Small intestine (tissue), 7 donors: Measurements from ENCODE around the gene SLC2A3. TPM values are rescaled to one million over a fixed set of nuclear protein-coding genes. Genes with fewer than 3 reads are reported as not detected.
"Not testable (repeated sequence)": the region's sequence is repeated elsewhere in the genome, so short reads cannot be mapped to it uniquely, and the experiment has no call there.

Source experiments
- DNase-seq, 2 donors: peaks; one replicate each; pipeline versions ENCODE4 v3.0.0 to v3.0.0-alpha.2; 2013
- FAIRE-seq: peaks from 2 replicates; lab custom pipeline; 2012; peaks lifted over from hg19 to GRCh38; lab: Jason Lieb, UNC
- H3K27ac ChIP-seq, 3 donors: one replicate each; pipeline ENCODE4 v1.5.1; 2013; ENCODE audit warnings: low read length in 2 of 3, mild to moderate bottlenecking in 2 of 3, control low read depth in 1 of 3, inconsistent platforms in 1 of 3, low read depth in 1 of 3, moderate library complexity in 1 of 3
- H3K27me3 ChIP-seq, 3 donors: one replicate each; pipeline ENCODE4 v1.6.1; 2013; ENCODE audit warnings: low read length in 3 of 3, inconsistent platforms in 1 of 3; ENCODE audit not compliant: control insufficient read depth in 3 of 3, insufficient read depth in 3 of 3
- H3K36me3 ChIP-seq, 3 donors: one replicate each; pipeline ENCODE4 v1.6.1; 2013; ENCODE audit warnings: low read length in 3 of 3, inconsistent platforms in 1 of 3, low read depth in 1 of 3, mild to moderate bottlenecking in 1 of 3, moderate library complexity in 1 of 3; ENCODE audit not compliant: control insufficient read depth in 3 of 3, insufficient read depth in 2 of 3
- H3K4me1 ChIP-seq, 3 donors: one replicate each; pipeline ENCODE4 v1.6.1; 2013; ENCODE audit warnings: low read length in 2 of 3, inconsistent platforms in 1 of 3, low read depth in 1 of 3, mild to moderate bottlenecking in 1 of 3, moderate library complexity in 1 of 3; ENCODE audit not compliant: control insufficient read depth in 3 of 3, insufficient read depth in 2 of 3
- H3K4me3 ChIP-seq, 3 donors: one replicate each; pipeline ENCODE4 v1.5.1; 2013; ENCODE audit warnings: low read length in 3 of 3, control low read depth in 1 of 3, inconsistent platforms in 1 of 3, low read depth in 1 of 3, mild to moderate bottlenecking in 1 of 3, moderate library complexity in 1 of 3
- H3K9me3 ChIP-seq, 2 donors: one replicate each; pipeline ENCODE4 v1.6.1; 2013; ENCODE audit warnings: low read depth in 1 of 2, low read length in 1 of 2; ENCODE audit not compliant: control insufficient read depth in 2 of 2, insufficient read depth in 1 of 2
- WGBS, 3 donors: extraction: QIAGEN DNeasy Blood & Tissue Kit; methylation state at CpG; one replicate each; pipeline ENCODE4 v1.1.7; 2013; 5-methylcytosine and 5-hydroxymethylcytosine counted together
- polyA plus RNA-seq, 4 donors: library from polyadenylated mRNA; stranded (reverse) in 3 of 4; unstranded in 1 of 4; fragments of 200-250 nt in 3 of 4; fragments of 120-200 nt in 1 of 4; gene quantifications; one replicate each; pipeline versions ENCODE4 v1.2.1 to v1.2.3, GENCODE V29; 2013
- donor health status: healthy with polysubstance abuse.
- donor health status: control.
- donor health status: control.
- donor health status: Bipolar disorder and iron deficiency.
- donor health status: healthy.

The SLC2A3 gene
- polyA plus RNA-seq, 4 donors = 0.89 to 18.1 (median 4.8) TPM

DNA sequence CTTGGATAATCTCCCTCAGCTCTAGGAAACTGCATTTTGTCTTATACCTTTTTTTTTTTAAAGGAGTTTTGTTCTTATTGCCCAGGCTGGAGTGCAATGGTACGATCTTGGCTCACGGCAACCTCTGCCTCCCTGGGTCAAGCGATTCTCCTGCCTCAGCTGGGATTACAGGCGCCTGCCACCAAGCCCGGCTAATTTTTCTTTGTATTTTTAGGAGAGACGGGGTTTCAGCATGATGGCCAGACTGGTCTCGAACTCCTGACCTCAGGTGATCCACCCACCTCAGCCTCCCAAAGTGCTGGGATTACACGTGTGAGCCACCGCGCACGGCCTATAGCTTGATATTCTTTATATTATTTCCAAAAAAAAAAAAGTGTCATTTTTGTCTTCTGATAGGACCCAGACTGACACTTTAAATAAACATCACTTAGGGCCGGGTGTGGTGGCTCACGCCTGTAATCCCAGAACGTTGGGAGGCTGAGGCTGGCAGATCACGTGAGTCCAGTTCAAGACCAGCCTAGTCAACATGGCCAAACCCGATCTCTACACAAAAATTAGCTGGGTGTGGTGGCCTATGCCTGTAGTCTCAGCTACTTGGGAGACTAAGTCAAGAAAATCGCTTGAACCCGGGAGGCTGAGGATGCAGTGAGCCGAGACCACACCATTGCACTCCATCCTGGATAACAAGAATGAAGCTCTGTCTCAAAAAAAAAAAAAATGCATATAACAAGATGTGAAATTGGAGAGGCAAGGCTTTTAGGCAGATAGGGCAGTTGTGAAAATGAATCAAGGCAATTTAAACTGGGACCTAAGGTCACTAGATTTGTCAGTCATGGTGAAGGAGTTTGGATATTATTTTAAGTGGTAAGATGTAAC is 18.4 kb downstream of the SLC2A3 start:
- H3K4me1 ChIP-seq = no peaks in the 10 kb centered on the region
- no peak overlapping the region for H3K4me3 ChIP-seq
- DNase-seq (no peak), FAIRE-seq (no peak)
- H3K27me3 ChIP-seq = no peaks in the 10 kb centered on the region
- 87 to 93% (median 88%) methylated on average over 19 of the region's 19 CpGs for WGBS, 3 donors
- H3K36me3 ChIP-seq = peaks cover 0 to 3% (median 3%) of the 10 kb centered on the region in 3 donors
- H3K9me3 ChIP-seq = no peaks in the 10 kb centered on the region
- H3K27ac ChIP-seq = no peak overlapping the region

DNA sequence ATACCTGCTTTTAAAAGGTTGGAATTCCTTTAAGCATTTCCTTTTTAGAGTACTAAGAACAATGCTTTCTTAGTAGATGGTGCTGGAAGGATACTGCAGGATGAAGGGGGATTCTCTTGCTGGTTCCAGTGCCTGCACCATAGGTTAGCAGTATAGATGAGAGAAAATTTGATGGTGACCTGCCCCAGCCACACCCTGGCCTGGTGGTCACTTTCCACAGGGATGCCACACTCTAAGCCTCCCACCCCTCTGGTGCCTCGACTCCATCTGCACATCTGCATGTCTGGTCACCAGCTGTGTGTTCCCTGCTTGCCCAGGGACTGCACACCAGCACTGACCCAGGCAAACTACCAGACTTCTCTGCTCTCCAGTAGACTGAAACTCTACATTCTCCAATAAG is 19.1 kb downstream of the SLC2A3 start:
- no peak for FAIRE-seq
- WGBS, 3 donors = 65 to 67% (median 66%) methylated on average over 1 of the region's 1 CpG

DNA sequence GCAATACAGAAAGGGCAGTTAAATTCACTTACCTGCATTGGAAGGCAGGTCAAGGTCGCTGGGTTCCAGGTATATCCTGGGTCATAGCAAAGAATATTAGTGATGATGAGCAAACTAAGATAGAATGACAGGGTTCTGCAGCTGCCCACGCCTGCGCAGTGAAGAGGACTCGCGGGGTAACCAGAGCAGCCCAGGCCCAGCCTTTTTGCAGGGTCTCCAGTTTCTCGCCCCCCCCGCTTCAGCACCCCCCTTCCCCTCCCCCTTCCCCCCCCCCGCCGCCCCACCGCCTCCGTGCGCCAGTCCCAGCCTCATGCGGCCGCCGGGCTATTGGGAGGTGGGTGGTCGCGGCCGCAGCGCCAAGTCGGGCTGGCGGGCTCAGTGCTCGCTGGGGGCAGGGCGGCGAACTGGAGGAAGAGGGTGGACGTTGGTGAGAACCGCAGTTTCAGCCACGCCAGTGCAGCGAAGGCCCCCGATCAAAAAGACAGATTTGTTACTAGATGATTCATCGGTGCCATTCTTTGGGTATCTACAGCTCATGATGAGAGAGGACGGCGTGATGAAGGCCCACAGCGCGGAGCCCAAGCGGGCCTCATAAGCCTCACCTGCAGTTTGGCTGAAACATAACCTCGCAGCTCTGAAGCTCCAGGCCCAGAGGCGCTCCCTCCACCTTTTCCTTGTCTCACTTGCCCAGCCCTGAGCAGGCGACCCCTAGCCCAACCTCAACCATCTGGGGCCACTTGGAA is 20.2 kb downstream of the SLC2A3 start:
- Histone ChIP-seq H3K4me3 (no peak overlapping the region), H3K27me3 (no peaks in the 10 kb centered on the region), H3K27ac (no peak overlapping the region), H3K9me3 (no peaks in the 10 kb centered on the region), H3K4me1 (no peaks in the 10 kb centered on the region), H3K36me3 (no peaks in the 10 kb centered on the region)
- DNase-seq (no peak), FAIRE-seq (no peak)
- 24 to 57% (median 53%) methylated on average over 31 to 38 of the region's 38 CpGs for WGBS, 3 donors

More for the DNA sequence above, 19.1 kb downstream of the SLC2A3 start:
- Histone ChIP-seq H3K4me3 (no peak overlapping the region), H3K9me3 (no peaks in the 10 kb centered on the region), H3K36me3 (peaks cover 0 to 3% (median 0%) of the 10 kb centered on the region in 3 donors), H3K27me3 (no peaks in the 10 kb centered on the region), H3K27ac (no peak overlapping the region), H3K4me1 (no peaks in the 10 kb centered on the region)
- no peak for DNase-seq

DNA sequence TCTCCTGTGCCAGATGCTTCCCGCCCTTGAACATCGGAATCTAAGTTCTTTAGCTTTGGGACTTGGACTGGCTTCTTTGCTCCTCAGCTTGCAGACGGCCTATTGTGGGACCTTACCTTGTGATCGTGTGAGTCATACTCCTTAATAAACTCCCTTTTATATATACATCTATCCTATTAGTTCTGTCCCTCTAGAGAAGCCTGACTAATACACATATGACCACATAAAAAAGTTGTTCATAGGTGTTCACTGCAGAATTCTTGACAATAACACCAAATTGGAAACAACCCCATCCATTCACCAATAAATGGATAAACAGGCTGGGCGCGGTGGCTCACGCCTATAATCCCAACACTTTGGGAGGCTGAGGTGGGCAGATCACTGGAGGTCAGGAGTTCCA is 25.9 kb downstream of the SLC2A3 start:
- not testable (repeated sequence) for DNase-seq, H3K9me3 ChIP-seq, H3K27ac ChIP-seq, H3K27me3 ChIP-seq, FAIRE-seq, H3K4me1 ChIP-seq, H3K4me3 ChIP-seq, H3K36me3 ChIP-seq
- WGBS, 3 donors = 64 to 77% (median 66%) methylated on average over 7 of the region's 7 CpGs

DNA sequence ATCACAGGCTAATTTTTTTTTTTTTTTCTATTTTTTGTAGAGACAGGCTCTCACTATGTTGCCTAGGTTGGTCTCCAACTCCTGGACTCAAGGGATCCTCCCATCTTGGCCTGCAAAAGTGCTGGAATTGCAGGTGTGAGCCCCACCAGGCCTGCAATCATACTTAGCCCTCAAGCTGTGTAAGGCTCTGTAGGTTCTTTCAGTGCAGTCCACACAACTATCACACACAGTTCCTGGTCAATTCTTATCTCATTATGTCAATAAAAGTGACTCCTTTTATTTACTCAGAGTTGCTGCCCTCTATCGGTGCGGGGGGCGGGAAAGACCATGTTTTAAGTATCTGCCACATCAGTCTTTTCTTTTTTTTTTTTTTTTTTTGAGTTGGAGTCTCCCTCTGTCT is 29.0 kb downstream of the SLC2A3 start:
- Histone ChIP-seq H3K27ac (peak overlapping the region in 1 of 3 donors; percentile 60), H3K4me3 (no peak overlapping the region), H3K27me3 (no peaks in the 10 kb centered on the region), H3K4me1 (peaks cover 0 to 6% (median 0%) of the 10 kb centered on the region in 3 donors), H3K9me3 (no peaks in the 10 kb centered on the region), H3K36me3 (no peaks in the 10 kb centered on the region)
- FAIRE-seq (no peak), DNase-seq (peak; percentile 71 to 85)
- WGBS, 3 donors = 10 to 20% (median 11%) methylated on average over 3 of the region's 3 CpGs

DNA sequence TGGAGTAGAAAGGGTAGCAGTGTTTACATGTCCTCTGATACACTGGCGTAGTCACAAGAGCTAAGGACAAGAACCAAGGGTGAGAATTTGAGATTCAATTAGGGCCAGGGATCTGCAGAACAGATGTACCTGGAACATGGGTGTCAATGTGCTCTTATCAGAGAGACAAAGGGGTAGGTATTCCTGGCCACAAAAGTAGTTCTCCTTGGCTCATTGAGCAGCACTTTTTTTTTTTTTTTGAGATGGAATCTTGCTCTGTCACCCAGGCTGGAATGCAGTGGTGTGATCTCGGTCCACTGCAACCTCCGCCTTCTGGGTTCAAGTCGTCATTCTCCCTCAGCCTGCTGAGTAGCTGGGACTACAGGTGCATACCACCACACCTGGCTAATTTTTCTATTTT is 29.7 kb downstream of the SLC2A3 start:
- H3K4me3 ChIP-seq, H3K4me1 ChIP-seq, H3K36me3 ChIP-seq, H3K9me3 ChIP-seq, DNase-seq, FAIRE-seq, H3K27me3 ChIP-seq: not testable (repeated sequence)
- 65 to 75% (median 73%) methylated on average over 4 of the region's 4 CpGs for WGBS, 3 donors
- peak overlapping the region in 1 of 3 donors; percentile 55 for H3K27ac ChIP-seq

DNA sequence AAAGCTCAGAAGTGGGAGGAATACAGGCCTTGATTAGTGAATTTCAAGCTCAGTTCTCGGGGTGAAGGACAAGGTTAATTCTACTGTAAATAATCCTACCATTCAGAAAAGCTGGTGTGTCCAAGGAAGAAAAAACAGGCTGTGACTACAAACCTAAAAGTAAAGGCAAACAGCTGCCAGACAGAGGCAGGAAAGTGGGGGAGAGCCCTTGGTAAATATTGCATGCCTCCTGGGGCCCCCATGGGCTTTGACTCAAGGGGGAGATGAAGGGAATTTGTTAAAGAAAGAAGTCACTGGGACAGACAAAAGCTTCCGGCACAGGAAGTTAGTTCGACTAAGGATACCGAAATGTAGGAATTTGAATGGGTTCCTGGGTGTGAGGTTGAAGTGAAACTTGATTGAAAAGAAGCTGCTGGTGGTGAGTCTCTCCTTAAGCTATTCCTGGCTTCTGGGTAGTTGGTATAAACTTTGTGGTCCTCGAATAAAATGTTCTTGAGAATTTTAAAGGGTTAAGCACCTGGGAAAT is 30.3 kb downstream of the SLC2A3 start:
- not testable (repeated sequence) for H3K4me1 ChIP-seq, DNase-seq, FAIRE-seq, H3K27ac ChIP-seq, H3K36me3 ChIP-seq, H3K9me3 ChIP-seq, H3K4me3 ChIP-seq, H3K27me3 ChIP-seq
- WGBS, 3 donors = 31 to 45% (median 45%) methylated on average over 2 of the region's 5 CpGs

DNA sequence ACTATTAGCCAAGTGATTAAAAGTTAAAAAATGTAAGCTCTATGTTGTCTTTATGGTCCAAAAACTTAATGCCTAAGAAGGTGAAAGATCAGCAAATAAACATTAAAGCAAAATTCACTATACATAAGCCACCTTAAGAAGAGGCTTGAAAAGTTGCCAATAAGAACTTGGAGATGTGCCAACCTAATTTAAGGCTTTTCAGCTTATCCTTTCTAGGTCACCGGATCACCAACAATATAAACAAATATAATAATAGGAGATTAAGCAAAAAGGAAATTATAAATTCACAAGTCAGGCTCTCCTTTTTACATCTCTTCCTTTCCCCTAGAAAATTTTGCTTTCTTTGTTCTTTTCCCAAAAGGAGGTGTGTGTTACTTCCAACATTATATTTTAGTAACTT is 30.9 kb downstream of the SLC2A3 start:
- WGBS, 3 donors = 3 to 9% (median 3%) methylated on average over 1 of the region's 1 CpG
- FAIRE-seq = no peak
- Histone ChIP-seq H3K27me3 (no peaks in the 10 kb centered on the region), H3K36me3 (no peaks in the 10 kb centered on the region), H3K4me1 (peaks cover 0 to 6% (median 0%) of the 10 kb centered on the region in 3 donors), H3K4me3 (no peak overlapping the region), H3K9me3 (no peaks in the 10 kb centered on the region), H3K27ac (no peak overlapping the region)
- DNase-seq = peak; percentile 16 to 24
